Sigmoid colon (tissue), 7 donors: Measurements from ENCODE around the gene DMRT1. TPM values are rescaled to one million over a fixed set of nuclear protein-coding genes. Genes with fewer than 3 reads are reported as not detected.

Experiments
- DNase-seq: peaks from one replicate; pipeline ENCODE4 v3.0.0-alpha.2; 2019
- H3K27ac ChIP-seq, 4 donors: fragments of 200-600 bp; sonication (generic); one replicate each; pipeline ENCODE4 v1.5.1; 2016 to 2019; ENCODE audit warnings: mild to moderate bottlenecking in 1 of 4
- H3K27me3 ChIP-seq, 3 donors: fragments of 200-600 bp; sonication (generic); one replicate each; pipeline ENCODE4 v1.5.1; 2019; ENCODE audit warnings: mild to moderate bottlenecking in 1 of 3
- H3K36me3 ChIP-seq, 4 donors: fragments of 200-600 bp; sonication (generic); one replicate each; pipeline ENCODE4 v1.5.1; 2016 to 2019
- H3K4me1 ChIP-seq, 4 donors: fragments of 200-600 bp; sonication (generic); one replicate each; pipeline ENCODE4 v1.5.1; 2017 to 2019
- H3K4me3 ChIP-seq, 4 donors: fragments of 200-600 bp; sonication (generic); one replicate each; pipeline ENCODE4 v1.5.1; 2017 to 2019; ENCODE audit warnings: mild to moderate bottlenecking in 2 of 4, moderate library complexity in 1 of 4
- H3K9me3 ChIP-seq, 4 donors: fragments of 200-600 bp in 3 of 4; sonication (generic) in 3 of 4; one replicate each; pipeline versions ENCODE4 v1.5.1 to v1.6.1; 2013 to 2019
- CTCF ChIP-seq, 4 experiments: fragments of 450-650 bp in 3 of 4; fragments of 200-600 bp in 1 of 4; IDR thresholded peaks; one replicate each; pipeline ENCODE4 v1.5.1; 2016 to 2019; ENCODE audit warnings: antibody characterized with exemption in 4 of 4, mild to moderate bottlenecking in 3 of 4, moderate library complexity in 2 of 4
- EP300 ChIP-seq, 4 donors: sonication (generic); formaldehyde crosslinking; IDR thresholded peaks; one replicate each; pipeline ENCODE4 v1.6.1; 2017; ENCODE audit warnings: antibody characterized with exemption in 4 of 4
- POLR2A ChIP-seq, 2 donors: fragments of 450-650 bp; IDR thresholded peaks; one replicate each; pipeline ENCODE4 v1.6.1; 2016; ENCODE audit warnings: antibody characterized with exemption in 2 of 2, mild to moderate bottlenecking in 2 of 2, moderate library complexity in 2 of 2
- POLR2AphosphoS5 ChIP-seq, 4 donors: sonication (generic); formaldehyde crosslinking; IDR thresholded peaks; one replicate each; pipeline ENCODE4 v1.6.1; 2017; ENCODE audit warnings: antibody characterized with exemption in 4 of 4
- WGBS, 2 donors: extraction: QIAGEN DNeasy Blood & Tissue Kit; methylation state at CpG; one replicate each; pipeline ENCODE4 v1.1.7; 2013; 5-methylcytosine and 5-hydroxymethylcytosine counted together
- intact Hi-C: fragments of 100-400 bp; cut with DNase I; formaldehyde crosslinking; loops from one replicate; pipeline ENCODE4 v1.15.1; 2023
- polyA plus RNA-seq, 3 donors: library from polyadenylated mRNA; stranded (reverse); fragments of 200-250 nt; gene quantifications; one replicate each; pipeline ENCODE4 v1.2.3, GENCODE V29; 2013
- small RNA-seq, 3 donors: library from RNA; depleted of rRNA; stranded (forward); fragments of <200 nt; gene quantifications; one replicate each; pipeline ENCODE3, GENCODE V24; 2016
- total RNA-seq, 4 donors: library from RNA; depleted of rRNA; stranded (reverse); fragments of >200 nt; gene quantifications; one replicate each; pipeline ENCODE4 v1.1.0, GENCODE V29; 2016
- donor health status: healthy with polysubstance abuse.
- donor health status: Bipolar disorder and iron deficiency.
- donor health status: healthy.

The DMRT1 gene
- total and polyA plus RNA-seq, 7 donors: 0.60 TPM; not detected in 6

- 73 to 78% methylated on average over 5 of the region's 5 CpGs for WGBS, 2 donors
- TF ChIP-seq POLR2AphosphoS5 (IDR thresholded peaks at IDR 0.05): no peak
- no peak for DNase-seq
- Histone ChIP-seq H3K27me3 (peaks cover 0 to 25% (median 0%) of the 10 kb centered on the region in 3 donors), H3K27ac (no peak overlapping the region), H3K9me3 (no peaks in the 10 kb centered on the region), H3K4me1 (peaks cover 0 to 6% (median 0%) of the 10 kb centered on the region in 4 donors), H3K36me3 (no peaks in the 10 kb centered on the region), H3K4me3 (no peak overlapping the region)
- intact Hi-C loops: no loop called here
These were observed 171.5 kb downstream of the DMRT1 start for GRCh38 chr9:1013021-1013420.

- no peak for DNase-seq
- Histone ChIP-seq H3K36me3 (no peaks in the 10 kb centered on the region), H3K27me3 (peaks cover 0 to 20% (median 0%) of the 10 kb centered on the region in 3 donors), H3K9me3 (no peaks in the 10 kb centered on the region), H3K4me1 (peaks cover 0 to 2% (median 0%) of the 10 kb centered on the region in 4 donors), H3K27ac (no peak overlapping the region), H3K4me3 (no peak overlapping the region)
- 81 to 84% methylated on average over 4 of the region's 4 CpGs for WGBS, 2 donors
- intact Hi-C loops: no loop called here
- TF ChIP-seq EP300 (IDR thresholded peaks at IDR 0.05) (no peak), POLR2AphosphoS5 (IDR thresholded peaks at IDR 0.05) (no peak), POLR2A (IDR thresholded peaks at IDR 0.05) (no peak), CTCF (IDR thresholded peaks at IDR 0.05) (no peak)
These were observed 172.7 kb downstream of the DMRT1 start for GRCh38 chr9:1014225-1014624.

GRCh38 chr9:1014640-1015039 lies 173.1 kb downstream of the DMRT1 start:
- Histone ChIP-seq H3K36me3 (no peaks in the 10 kb centered on the region), H3K9me3 (no peaks in the 10 kb centered on the region), H3K4me3 (no peak overlapping the region), H3K27ac (no peak overlapping the region), H3K27me3 (peaks cover 0 to 19% (median 0%) of the 10 kb centered on the region in 3 donors), H3K4me1 (no peaks in the 10 kb centered on the region)
- TF ChIP-seq CTCF (IDR thresholded peaks at IDR 0.05) (no peak), POLR2A (IDR thresholded peaks at IDR 0.05) (no peak), POLR2AphosphoS5 (IDR thresholded peaks at IDR 0.05) (no peak)
- 92 to 93% methylated on average over 2 of the region's 2 CpGs for WGBS, 2 donors
- no peak for DNase-seq
- intact Hi-C loops: no loop called here

GRCh38 chr9:1018121-1018520 lies 176.6 kb downstream of the DMRT1 start:
- Histone ChIP-seq H3K27me3 (peaks cover 0 to 44% (median 0%) of the 10 kb centered on the region in 3 donors), H3K27ac (no peak overlapping the region), H3K9me3 (peaks cover 0 to 8% (median 4%) of the 10 kb centered on the region in 4 donors), H3K4me3 (no peak overlapping the region), H3K4me1 (no peaks in the 10 kb centered on the region), H3K36me3 (no peaks in the 10 kb centered on the region)
- DNase-seq: no peak
- intact Hi-C loops: no loop called here
- WGBS, 2 donors: 6 to 13% methylated on average over 10 of the region's 10 CpGs
- TF ChIP-seq EP300 (IDR thresholded peaks at IDR 0.05) (no peak), POLR2A (IDR thresholded peaks at IDR 0.05) (no peak), CTCF (IDR thresholded peaks at IDR 0.05) (no peak), POLR2AphosphoS5 (IDR thresholded peaks at IDR 0.05) (no peak)

Small RNA genes within 50 kb of the gene (small RNA-seq; reads per million reads assigned to genes)
- gene RNU6-1073P: 0 reads per million in 3 donors

Other genes with a start within 250 kb of the DMRT1 start
- not detected for gene DMRT3, start 135.0 kb downstream of the DMRT1 start, total RNA-seq
- gene DMRT3, start 135.0 kb downstream of the DMRT1 start, polyA plus RNA-seq: not detected
- 1 to 10 TPM in 1 of 4 donors, under 1 TPM in 2, not detected in 1; 0.33 to 3.9 (median 0.36) TPM for gene DMRT2, start 208.7 kb downstream of the DMRT1 start, total RNA-seq
- 1 to 10 TPM; 1.8 to 5.8 (median 2.1) TPM for gene DMRT2, start 208.7 kb downstream of the DMRT1 start, polyA plus RNA-seq